ENCODE measurements around the gene RTN4RL2. TPM values are rescaled to one million over a fixed set of nuclear protein-coding genes. Genes with fewer than 3 reads are reported as not detected.

Gene RTN4RL2
- total and polyA plus RNA-seq, 10 of the 15 experiments (the other 5 are each of a cell fraction or from before 2014, with no cell fraction given): 0.14 to 1.1 (median 0.52) TPM; not detected in 4

GRCh38 chr11:57484141-57484710 is 23.9 kb downstream of the RTN4RL2 start (continued):
- TF ChIP-seq JUNB (IDR thresholded peaks at IDR 0.05) (no peak), RB1 (IDR thresholded peaks at IDR 0.05; ENCODE audit: borderline replicate concordance) (no peak), IKZF1 (conservative IDR thresholded peaks at IDR 0.05) (peak; percentile 85), MAX (IDR thresholded peaks at IDR 0.05; ENCODE audit: low read depth, low read length) (no peak), RELB (IDR thresholded peaks at IDR 0.05; ENCODE audit: low read depth) (peak; percentile 19; the same call in 1 of the 2 replicates), ETV6 (conservative IDR thresholded peaks at IDR 0.05 in 1 of 2, IDR thresholded peaks at IDR 0.05 in 1 of 2; ENCODE audit: borderline replicate concordance in 1 of 2, low read depth in 1 of 2) (peak in 1 of 2 experiments; percentile 87; a peak in 2 of 4 replicates), BHLHE40 (IDR thresholded peaks at IDR 0.05; ENCODE audit: borderline replicate concordance in 1 of 2, low read depth in 2 of 2, low read length in 1 of 2) (peak in 1 of 2 experiments; percentile 28; a peak in 1 of 4 replicates), MYC (IDR thresholded peaks at IDR 0.05; ENCODE audit: insufficient read depth, insufficient read length, insufficient replicate concordance, low read length, severe bottlenecking) (no peak), ZBED1 (IDR thresholded peaks at IDR 0.05; ENCODE audit: borderline replicate concordance) (no peak), EP300 (IDR thresholded peaks at IDR 0.05; ENCODE audit: borderline replicate concordance in 1 of 2, control insufficient read depth in 1 of 2, low read depth in 2 of 2, low read length in 2 of 2) (0 out of 4 replicates have a peak, but pooled peaks of 1 of the 2 experiments have one; percentile 21), ATF2 (IDR thresholded peaks at IDR 0.05; ENCODE audit: low read length) (no peak)

Data from GM12878 (cell line).